HepG2 (cell line): ENCODE results near the gene FDPS. TPM values are rescaled to one million over a fixed set of nuclear protein-coding genes. Genes with fewer than 3 reads are reported as not detected.

Source experiments
- ATAC-seq: fragments of 200-7000 bp; cut with Tn5 transposase; 3 replicates; pipeline ENCODE4 v1.9.1; 2020; ENCODE audit warnings: mild to moderate bottlenecking, moderate library complexity
- BruUV-seq: library from RNA; stranded (reverse); fragments of 400-500 nt; replicated peaks from 2 replicates; lab custom pipeline; 2021; lab: Mats Ljungman, UMichigan
- CTCF ChIA-PET: fragments of 300-600 bp; formaldehyde crosslinking; extraction: SDS; loops from one replicate; lab custom pipeline; 2021; ENCODE audit warnings: low total read pairs, inconsistent platforms, low intra/inter-chr PET ratio; lab: Yijun Ruan, JAX
- POLR2A ChIA-PET: fragments of 350-600 bp; sonication (Branson Sonifier 250); formaldehyde crosslinking; loops from one replicate; lab custom pipeline; 2020; ENCODE audit warnings: antibody characterized with exemption, inconsistent platforms; lab: Yijun Ruan, JAX
- DNase-seq: peaks from one replicate; pipeline ENCODE4 v3.0.0-alpha.2; 2015; ENCODE audit warnings: low spot score
- FAIRE-seq: peaks from 3 replicates; lab custom pipeline; 2011; peaks lifted over from hg19 to GRCh38; lab: Jason Lieb, UNC
- H2AFZ ChIP-seq: one replicate; pipeline ENCODE4 v1.6.1; 2011; ENCODE audit warnings: low read length, inconsistent platforms
- H3K27ac ChIP-seq: fragments of 300-600 bp; 3 replicates; pipeline ENCODE4 v1.8.0; 2011; ENCODE audit warnings: mixed run types, mild to moderate bottlenecking, mixed read lengths, low read length, inconsistent platforms; ENCODE audit not compliant: insufficient read depth; ENCODE audit errors: extremely low read length
- H3K27me3 ChIP-seq, 2 experiments: fragments of 200-600 bp in 1 of 2; 2 replicates in 1 of 2; 3 replicates in 1 of 2; pipeline versions ENCODE4 v1.6.0 to v1.8.0; 2011; ENCODE audit warnings: low read length in 2 of 2, mild to moderate bottlenecking in 2 of 2, moderate library complexity in 2 of 2, inconsistent platforms in 1 of 2; ENCODE audit not compliant: insufficient read depth in 2 of 2, control insufficient read depth in 1 of 2
- H3K36me3 ChIP-seq, 2 experiments: fragments of 200-600 bp in 1 of 2; replicated peaks in 1 of 2; 2 replicates in 1 of 2; 3 replicates in 1 of 2; pipeline versions ENCODE4 v1.5.1 to v1.8.0; 2011; ENCODE audit warnings: low read length in 2 of 2, inconsistent platforms in 1 of 2; ENCODE audit not compliant: insufficient read depth in 2 of 2, control insufficient read depth in 1 of 2
- H3K4me1 ChIP-seq: 2 replicates; pipeline ENCODE4 v1.5.1; 2012; ENCODE audit warnings: low read length, inconsistent platforms; ENCODE audit not compliant: insufficient read depth
- H3K4me2 ChIP-seq: 2 replicates; pipeline ENCODE4 v1.6.0; 2011; ENCODE audit warnings: low read depth, low read length, inconsistent platforms
- H3K4me3 ChIP-seq, 3 experiments: fragments of 200-600 bp in 1 of 3; sonication (generic), shearing (Covaris generic) in 1 of 3; replicated peaks in 1 of 3; 2 replicates each; pipeline ENCODE4 v1.5.1; 2011 to 2016; ENCODE audit warnings: low read length in 3 of 3, inconsistent platforms in 2 of 3, low read depth in 2 of 3, mild to moderate bottlenecking in 2 of 3, control low read depth in 1 of 3, mixed read lengths in 1 of 3; ENCODE audit not compliant: insufficient read depth in 1 of 3
- H3K79me2 ChIP-seq: one replicate; pipeline ENCODE4 v1.6.1; 2011; ENCODE audit warnings: low read length, inconsistent platforms; ENCODE audit not compliant: insufficient read depth
- H3K9ac ChIP-seq: 2 replicates; pipeline ENCODE4 v1.6.0; 2011; ENCODE audit warnings: mild to moderate bottlenecking, low read depth, low read length, inconsistent platforms; ENCODE audit not compliant: insufficient read depth
- H3K9me3 ChIP-seq: 2 replicates; pipeline ENCODE4 v1.5.1; 2012; ENCODE audit warnings: mild to moderate bottlenecking, low read length
- H4K20me1 ChIP-seq: 2 replicates; pipeline ENCODE4 v1.6.0; 2011; ENCODE audit warnings: inconsistent platforms, mild to moderate bottlenecking, low read length, moderate library complexity; ENCODE audit not compliant: insufficient read depth
- BRD4 ChIP-seq: sonication (generic); formaldehyde crosslinking; IDR thresholded peaks from 2 replicates; pipeline ENCODE4 v1.4.0; 2020; ENCODE audit warnings: missing genetic modification reagents
- CENPX ChIP-seq: sonication (generic); formaldehyde crosslinking; IDR thresholded peaks from 2 replicates; pipeline ENCODE4 v1.9.0; 2021; ENCODE audit warnings: mild to moderate bottlenecking, missing genetic modification reagents, moderate library complexity
- HNRNPL ChIP-seq: fragments of 200-400 bp; formaldehyde crosslinking; IDR thresholded peaks from 2 replicates; pipeline ENCODE4 v1.6.1; 2017; ENCODE audit warnings: mild to moderate bottlenecking, low read depth, low read length
- KLF9 ChIP-seq: IDR thresholded peaks from 2 replicates; pipeline ENCODE4 v1.6.1; 2016; ENCODE audit warnings: low read depth
- MTF2 ChIP-seq: sonication (generic); formaldehyde crosslinking; IDR thresholded peaks from 2 replicates; pipeline ENCODE4 v1.5.0; 2020; ENCODE audit warnings: missing genetic modification reagents, borderline replicate concordance
- NFE2L1 ChIP-seq: sonication (generic); formaldehyde crosslinking; IDR thresholded peaks from 2 replicates; pipeline ENCODE4 v1.4.0; 2020; ENCODE audit warnings: missing genetic modification reagents, mild to moderate bottlenecking, borderline replicate concordance
- NFYB ChIP-seq: sonication (generic); formaldehyde crosslinking; IDR thresholded peaks from 2 replicates; pipeline ENCODE4 v1.4.0; 2020; ENCODE audit warnings: missing genetic modification reagents
- PRMT3 ChIP-seq: sonication (generic); formaldehyde crosslinking; IDR thresholded peaks from 2 replicates; pipeline ENCODE4 v1.8.1; 2022; ENCODE audit warnings: low read depth, mild to moderate bottlenecking, moderate library complexity, missing genetic modification reagents, borderline replicate concordance
- RBFOX2 ChIP-seq: fragments of 200-400 bp; formaldehyde crosslinking; IDR thresholded peaks from 2 replicates; pipeline ENCODE4 v1.6.1; 2017; ENCODE audit warnings: low read depth, mild to moderate bottlenecking, low read length
- SIX4 ChIP-seq: sonication (generic); formaldehyde crosslinking; IDR thresholded peaks from 2 replicates; pipeline ENCODE4 v1.4.0; 2020; ENCODE audit warnings: missing genetic modification reagents
- ZBTB33 ChIP-seq: sonication (generic); formaldehyde crosslinking; IDR thresholded peaks from 2 replicates; pipeline ENCODE4 v1.4.0; 2020; ENCODE audit warnings: missing genetic modification reagents
- ZBTB40 ChIP-seq, 2 experiments: fragments of 450-650 bp in 1 of 2; sonication (generic) in 1 of 2; formaldehyde crosslinking in 1 of 2; IDR thresholded peaks; 2 replicates each; pipeline versions ENCODE4 v1.6.1 to v1.8.0; 2016 to 2022; ENCODE audit warnings: antibody characterized with exemption in 1 of 2, mild to moderate bottlenecking in 1 of 2, missing genetic modification reagents in 1 of 2
- ZNF670 ChIP-seq: sonication (generic); formaldehyde crosslinking; IDR thresholded peaks from 2 replicates; pipeline ENCODE4 v1.8.0; 2022; ENCODE audit warnings: mild to moderate bottlenecking, missing genetic modification reagents, borderline replicate concordance
- ZSCAN22 ChIP-seq: sonication (generic); formaldehyde crosslinking; IDR thresholded peaks from 2 replicates; pipeline ENCODE4 v1.4.0; 2020; ENCODE audit warnings: mild to moderate bottlenecking, missing genetic modification reagents
- WGBS: methylation state at CpG from one replicate; pipeline ENCODE4 v1.1.6; 2017; ENCODE audit warnings: low lambda C conversion rate; 5-methylcytosine and 5-hydroxymethylcytosine counted together
- in situ Hi-C: cut with HindIII; loops from 2 replicates; pipeline ENCODE4 v1.10.0; 2017; ENCODE audit warnings: low pct_unique_long_range_greater_than_20kb; ENCODE audit not compliant: extremely low pct_ligation_motif_present
- intact Hi-C: fragments of 100-400 bp; cut with micrococcal nuclease; formaldehyde crosslinking; loops from one replicate; pipeline ENCODE4 v1.10.0; 2022; ENCODE audit not compliant: unreplicated experiment
- polyA plus RNA-seq, 8 experiments: library from polyadenylated mRNA; depleted of rRNA in 3 of 8; stranded (reverse) in 7 of 8; unstranded in 1 of 8; fragments of >200 nt; fragmentation: Illumina TruSeq in 4 of 8; extraction: Trizol in 4 of 8; gene quantifications; 2 replicates each; pipeline versions ENCODE4 v1.2.1 to v1.2.3, GENCODE V29; 2011 to 2016; ENCODE audit warnings: low read depth in 4 of 8, missing spikeins in 1 of 8, mixed read lengths in 1 of 8; ENCODE audit not compliant: insufficient read depth in 1 of 8
- total RNA-seq, 5 experiments: library from RNA; depleted of rRNA; stranded (reverse); fragments of >200 nt; fragmentation: Illumina TruSeq; extraction: Trizol; gene quantifications; 2 replicates each; pipeline ENCODE4 v1.2.3, GENCODE V29; 2016; ENCODE audit warnings: low read depth in 1 of 5

The FDPS gene
- total and polyA plus RNA-seq, 2 of the 13 experiments (the other 11 are each of a cell fraction or from before 2014, with no cell fraction given), result 264 to 519 TPM

GRCh38 chr1:155287987-155288543, 20.6 kb upstream of the FDPS start:
- H4K20me1 ChIP-seq, result no peaks in the 10 kb centered on the region
- WGBS, result 98% methylated on average over 16 of the region's 21 CpGs
- POLR2A ChIA-PET, result no interaction called here
- H3K27me3 ChIP-seq, result no peaks in the 10 kb centered on the region
- CTCF ChIA-PET, result no interaction called here
- DNase-seq, result no peak
- peak overlapping the region; percentile 22 for H3K27ac ChIP-seq
- ATAC-seq, result no peak
- H3K4me3 ChIP-seq, result no peak overlapping the region
- no peak for FAIRE-seq
- no peak overlapping the region for H2AFZ ChIP-seq
- H3K4me1 ChIP-seq, result peaks cover 40% of the 10 kb centered on the region
- H3K9me3 ChIP-seq, result no peaks in the 10 kb centered on the region
- H3K79me2 ChIP-seq, result no peaks in the 10 kb centered on the region
- no peak overlapping the region for H3K9ac ChIP-seq
- BruUV-seq, result no TSS peak
- H3K4me2 ChIP-seq, result no peak overlapping the region
- in situ Hi-C loops (no loop called here), intact Hi-C loops (no loop called here)
- peaks cover 0 to 4% of the 10 kb centered on the region in 2 experiments; a peak in 2 of 5 replicates for H3K36me3 ChIP-seq
- TF ChIP-seq ZNF670 (CRISPR knock-in tag) (no peak), PRMT3 (CRISPR knock-in tag) (no peak), ZBTB33 (CRISPR knock-in tag) (no peak; the same call in 1 of the 2 replicates), BRD4 (no peak), ZBTB40 (IDR thresholded peaks at IDR 0.05) (no peak), ZBTB40 (CRISPR knock-in tag; IDR thresholded peaks at IDR 0.05) (no peak), ZSCAN22 (CRISPR knock-in tag) (no peak), CENPX (CRISPR knock-in tag) (no peak), MTF2 (no peak), NFE2L1 (CRISPR knock-in tag) (no peak), NFYB (no peak), SIX4 (CRISPR knock-in tag) (no peak), RBFOX2 (peak; percentile 32; the same call in 1 of the 2 replicates), HNRNPL (0 out of 2 replicates have a peak, but pooled peaks have one; percentile 49), KLF9 (CRISPR knock-in tag) (no peak)
